Nephron progenitor cell (in vitro differentiated cells): ENCODE data around the gene RNASE8.

Experiments used
- DNase-seq: peaks from one replicate; pipeline ENCODE4 v3.0.0; 2021
- H3K27ac Mint-ChIP-seq: 2 replicates; pipeline ENCODE4 v1.8.0; 2021; ENCODE audit warnings: mild to moderate bottlenecking, moderate library complexity, mixed read lengths
- H3K27me3 Mint-ChIP-seq: 2 replicates; pipeline ENCODE4 v1.8.0; 2021; ENCODE audit warnings: mild to moderate bottlenecking, low read depth, mixed read lengths; ENCODE audit not compliant: poor library complexity
- H3K36me3 Mint-ChIP-seq: 2 replicates; pipeline ENCODE4 v1.8.0; 2021; ENCODE audit warnings: low read depth, mixed read lengths
- H3K4me1 Mint-ChIP-seq: 2 replicates; pipeline ENCODE4 v1.8.0; 2021; ENCODE audit warnings: mixed read lengths
- H3K4me3 Mint-ChIP-seq: 2 replicates; pipeline ENCODE4 v1.8.0; 2021; ENCODE audit warnings: mild to moderate bottlenecking, moderate library complexity, mixed read lengths
- H3K9me3 Mint-ChIP-seq: 2 replicates; pipeline ENCODE4 v1.8.0; 2021; ENCODE audit warnings: mild to moderate bottlenecking, moderate library complexity, mixed read lengths
- CTCF ChIP-seq: fragments of 200-600 bp; sonication (generic); IDR thresholded peaks from 2 replicates; pipeline ENCODE4 v1.5.0; 2021; ENCODE audit warnings: antibody characterized with exemption

The RNASE8 gene

GRCh38 chr14:21026988-21027315 is 30.7 kb upstream of the RNASE8 start:
- TF ChIP-seq CTCF: no peak
- DNase-seq: no peak
- Mint-ChIP-seq H3K36me3 (peaks cover 5% of the 10 kb centered on the region), H3K27me3 (peaks cover 31% of the 10 kb centered on the region), H3K4me1 (peaks cover 61% of the 10 kb centered on the region), H3K27ac (no peak overlapping the region), H3K9me3 (no peaks in the 10 kb centered on the region), H3K4me3 (peak overlapping the region; percentile 37)

GRCh38 chr14:21029917-21030316 is 27.7 kb upstream of the RNASE8 start, which contains the start of gene TPPP2:
TSS of gene TPPP2 (plus strand) at chr14:21030217. CDS start at chr14:21030582, 365 bp downstream.
- peaks cover 47% of the 10 kb centered on the region for H3K4me1 Mint-ChIP-seq
- no peaks in the 10 kb centered on the region for H3K9me3 Mint-ChIP-seq
- TF ChIP-seq CTCF: no peak
- DNase-seq: no peak
- no peaks in the 10 kb centered on the region for H3K36me3 Mint-ChIP-seq
- H3K27ac Mint-ChIP-seq: no peak within 1 kb of the TSS
- peaks cover 20% of the 10 kb centered on the region for H3K27me3 Mint-ChIP-seq
- H3K4me3 Mint-ChIP-seq: no peak within 1 kb of the TSS

- DNase-seq: no peak
- no peak overlapping the region for H3K4me3 Mint-ChIP-seq
- TF ChIP-seq CTCF: no peak
- H3K27ac Mint-ChIP-seq: no peak overlapping the region
- no peaks in the 10 kb centered on the region for H3K36me3 Mint-ChIP-seq
- H3K4me1 Mint-ChIP-seq: peaks cover 53% of the 10 kb centered on the region
- peaks cover 24% of the 10 kb centered on the region for H3K27me3 Mint-ChIP-seq
- H3K9me3 Mint-ChIP-seq: no peaks in the 10 kb centered on the region
Measured at GRCh38 chr14:21030531-21030930, 27.1 kb upstream of the RNASE8 start.

GRCh38 chr14:21032326-21033132 is 25.1 kb upstream of the RNASE8 start:
- TF ChIP-seq CTCF: no peak
- Mint-ChIP-seq H3K4me3 (no peak overlapping the region), H3K9me3 (no peaks in the 10 kb centered on the region), H3K27ac (no peak overlapping the region), H3K27me3 (peaks cover 27% of the 10 kb centered on the region), H3K36me3 (no peaks in the 10 kb centered on the region), H3K4me1 (peaks cover 43% of the 10 kb centered on the region)
- no peak for DNase-seq

GRCh38 chr14:21033133-21033698 is 24.4 kb upstream of the RNASE8 start:
- DNase-seq: no peak
- peaks cover 44% of the 10 kb centered on the region for H3K4me1 Mint-ChIP-seq
- TF ChIP-seq CTCF: no peak
- H3K36me3 Mint-ChIP-seq: no peaks in the 10 kb centered on the region
- H3K27me3 Mint-ChIP-seq: peaks cover 27% of the 10 kb centered on the region
- no peak overlapping the region for H3K4me3 Mint-ChIP-seq
- H3K27ac Mint-ChIP-seq: no peak overlapping the region
- no peaks in the 10 kb centered on the region for H3K9me3 Mint-ChIP-seq

- no peak for DNase-seq
- no peaks in the 10 kb centered on the region for H3K36me3 Mint-ChIP-seq
- peaks cover 27% of the 10 kb centered on the region for H3K27me3 Mint-ChIP-seq
- no peak for TF ChIP-seq CTCF
- no peak within 1 kb of the TSS for H3K27ac Mint-ChIP-seq
- H3K4me1 Mint-ChIP-seq: peaks cover 59% of the 10 kb centered on the region
- no peaks in the 10 kb centered on the region for H3K9me3 Mint-ChIP-seq
- H3K4me3 Mint-ChIP-seq: no peak within 1 kb of the TSS
Measured at GRCh38 chr14:21034707-21035106, 22.9 kb upstream of the RNASE8 start, which contains the start of gene RNASE13. TSS of gene RNASE13 (minus strand) at chr14:21034807. CDS start at chr14:21034288, 519 bp downstream.
